ENCODE data around the gene CKB. TPM values are rescaled to one million over a fixed set of nuclear protein-coding genes. Genes with fewer than 3 reads are reported as not detected.

Gene CKB
- polyA plus RNA-seq, 1 donor (not counting 4 experiments of a cell fraction or from before 2014, with no cell fraction given): 10.0 TPM

DNA sequence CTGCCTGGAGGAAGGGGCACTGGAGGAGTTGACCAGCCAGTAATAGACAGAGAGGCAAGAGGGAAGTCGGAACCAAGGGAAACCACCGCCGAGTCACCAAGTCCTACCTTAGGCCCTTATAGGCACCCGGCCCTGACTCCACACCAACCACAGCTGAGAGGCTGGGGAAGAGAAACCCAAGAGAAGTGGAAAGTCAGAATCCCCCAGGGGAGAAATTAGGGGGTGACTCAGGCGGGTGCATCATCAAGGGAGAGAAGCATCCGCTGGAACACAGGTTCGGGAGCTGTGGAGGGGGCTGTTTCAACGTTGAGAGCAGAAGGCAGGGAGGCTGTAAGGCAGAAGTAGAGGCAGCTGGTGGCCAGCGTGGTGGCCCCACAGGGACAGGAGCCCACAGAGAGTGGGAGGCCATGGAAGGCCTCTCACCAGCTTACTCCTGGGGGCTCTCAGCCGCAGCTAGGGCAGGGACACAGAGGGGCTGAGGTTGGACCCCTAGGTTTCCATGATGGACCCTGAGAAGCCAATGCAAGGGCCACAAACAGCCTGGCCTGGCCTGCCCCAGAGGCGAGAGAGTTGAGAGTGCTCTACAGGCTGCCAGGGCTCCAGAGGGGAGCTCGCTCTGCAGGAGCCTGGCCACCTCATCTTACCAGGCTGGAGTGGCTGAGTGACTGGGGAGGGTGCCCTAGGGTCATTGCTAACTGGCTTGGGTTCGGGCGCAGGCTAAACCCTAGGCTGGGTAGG is 4.9 kb upstream of the CKB start:
- Histone ChIP-seq H2AFZ (ENCODE audit: control insufficient read depth, low read length) (no peak overlapping the region), H3K4me2 (ENCODE audit: control insufficient read depth, extremely low read depth, insufficient read depth, low read depth, low read length) (peak overlapping the region; percentile 92), H3K4me3 (ENCODE audit: control insufficient read depth in 2 of 3, extremely low read depth in 1 of 3, insufficient read depth in 2 of 3, low read depth in 1 of 3, low read length in 3 of 3) (no peak overlapping the region), H3K9me3 (ENCODE audit: control insufficient read depth, low read depth, low read length) (no peaks in the 10 kb centered on the region), H3K27me3 (ENCODE audit: control insufficient read depth, extremely low read depth, insufficient read depth, low read length) (peaks cover 12% of the 10 kb centered on the region), H3K79me2 (ENCODE audit: control insufficient read depth, insufficient read depth, low read length) (peaks cover 32% of the 10 kb centered on the region), H3K9ac (ENCODE audit: control insufficient read depth, extremely low read depth, insufficient read depth, low read length) (peak overlapping the region; percentile 86), H3K4me1 (ENCODE audit: control insufficient read depth, extremely low read depth, insufficient read depth, low read length) (peaks cover 32% of the 10 kb centered on the region), H3K36me3 (ENCODE audit: control insufficient read depth in 2 of 2, extremely low read depth in 1 of 2, insufficient read depth in 2 of 2, low read length in 2 of 2) (peaks cover 8 to 10% of the 10 kb centered on the region in 2 experiments), H4K20me1 (ENCODE audit: control insufficient read depth, extremely low read depth, insufficient read depth, low read length) (no peaks in the 10 kb centered on the region), H3K27ac (ENCODE audit: control insufficient read depth, insufficient read depth, low read length) (peak overlapping the region; percentile 6), H3K9me1 (ENCODE audit: control insufficient read depth, extremely low read depth, insufficient read depth, low read length) (no peaks in the 10 kb centered on the region)
- TF ChIP-seq EZH2 (IDR thresholded peaks at IDR 0.05; ENCODE audit: low read length): no peak
- TF ChIP-seq, protein P1, sequence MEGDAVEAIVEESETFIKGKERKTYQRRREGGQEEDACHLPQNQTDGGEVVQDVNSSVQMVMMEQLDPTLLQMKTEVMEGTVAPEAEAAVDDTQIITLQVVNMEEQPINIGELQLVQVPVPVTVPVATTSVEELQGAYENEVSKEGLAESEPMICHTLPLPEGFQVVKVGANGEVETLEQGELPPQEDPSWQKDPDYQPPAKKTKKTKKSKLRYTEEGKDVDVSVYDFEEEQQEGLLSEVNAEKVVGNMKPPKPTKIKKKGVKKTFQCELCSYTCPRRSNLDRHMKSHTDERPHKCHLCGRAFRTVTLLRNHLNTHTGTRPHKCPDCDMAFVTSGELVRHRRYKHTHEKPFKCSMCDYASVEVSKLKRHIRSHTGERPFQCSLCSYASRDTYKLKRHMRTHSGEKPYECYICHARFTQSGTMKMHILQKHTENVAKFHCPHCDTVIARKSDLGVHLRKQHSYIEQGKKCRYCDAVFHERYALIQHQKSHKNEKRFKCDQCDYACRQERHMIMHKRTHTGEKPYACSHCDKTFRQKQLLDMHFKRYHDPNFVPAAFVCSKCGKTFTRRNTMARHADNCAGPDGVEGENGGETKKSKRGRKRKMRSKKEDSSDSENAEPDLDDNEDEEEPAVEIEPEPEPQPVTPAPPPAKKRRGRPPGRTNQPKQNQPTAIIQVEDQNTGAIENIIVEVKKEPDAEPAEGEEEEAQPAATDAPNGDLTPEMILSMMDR (optimal IDR thresholded peaks at IDR 0.05 in 1 of 3, IDR thresholded peaks at IDR 0.05 in 1 of 3, conservative IDR thresholded peaks at IDR 0.05 in 1 of 3; ENCODE audit: extremely low read depth in 1 of 3, insufficient read depth in 2 of 3, low read length in 3 of 3): no peak
- no peak for DNase-seq (ENCODE audit: low read depth, low spot score)
- FAIRE-seq: no peak
- dilution Hi-C loops (cut with MboI; ENCODE audit: extremely low pct_ligation_motif_present, low sequenced_read_pairs): no loop called here

GRCh38 chr14:103526914-103527248 is 4.3 kb upstream of the CKB start:
- dilution Hi-C loops (cut with MboI; ENCODE audit: extremely low pct_ligation_motif_present, low sequenced_read_pairs): no loop called here
- FAIRE-seq (no peak), DNase-seq (ENCODE audit: low read depth, low spot score) (no peak)
- H3K4me1 ChIP-seq (ENCODE audit: control insufficient read depth, extremely low read depth, insufficient read depth, low read length): peaks cover 35% of the 10 kb centered on the region
- TF ChIP-seq EZH2 (IDR thresholded peaks at IDR 0.05; ENCODE audit: low read length): no peak
- TF ChIP-seq, protein P1 (optimal IDR thresholded peaks at IDR 0.05 in 1 of 3, IDR thresholded peaks at IDR 0.05 in 1 of 3, conservative IDR thresholded peaks at IDR 0.05 in 1 of 3; ENCODE audit: extremely low read depth in 1 of 3, insufficient read depth in 2 of 3, low read length in 3 of 3): no peak
- H3K79me2 ChIP-seq (ENCODE audit: control insufficient read depth, insufficient read depth, low read length): peaks cover 26% of the 10 kb centered on the region
- no peaks in the 10 kb centered on the region for H4K20me1 ChIP-seq (ENCODE audit: control insufficient read depth, extremely low read depth, insufficient read depth, low read length)
- peaks cover 4 to 7% of the 10 kb centered on the region in 2 experiments for H3K36me3 ChIP-seq (ENCODE audit: control insufficient read depth in 2 of 2, extremely low read depth in 1 of 2, insufficient read depth in 2 of 2, low read length in 2 of 2)
- H3K4me2 ChIP-seq (ENCODE audit: control insufficient read depth, extremely low read depth, insufficient read depth, low read depth, low read length): no peak overlapping the region
- H3K27ac ChIP-seq (ENCODE audit: control insufficient read depth, insufficient read depth, low read length): no peak overlapping the region
- H3K4me3 ChIP-seq (ENCODE audit: control insufficient read depth in 2 of 3, extremely low read depth in 1 of 3, insufficient read depth in 2 of 3, low read depth in 1 of 3, low read length in 3 of 3): no peak overlapping the region
- H3K9me1 ChIP-seq (ENCODE audit: control insufficient read depth, extremely low read depth, insufficient read depth, low read length): no peaks in the 10 kb centered on the region
- H3K9ac ChIP-seq (ENCODE audit: control insufficient read depth, extremely low read depth, insufficient read depth, low read length): no peak overlapping the region
- no peak overlapping the region for H2AFZ ChIP-seq (ENCODE audit: control insufficient read depth, low read length)
- H3K9me3 ChIP-seq (ENCODE audit: control insufficient read depth, low read depth, low read length): no peaks in the 10 kb centered on the region
- H3K27me3 ChIP-seq (ENCODE audit: control insufficient read depth, extremely low read depth, insufficient read depth, low read length): peaks cover 19% of the 10 kb centered on the region
